ENCODE data around the gene IL13. TPM values are rescaled to one million over a fixed set of nuclear protein-coding genes. Genes with fewer than 3 reads are reported as not detected.

Gene IL13
- total and polyA plus RNA-seq, 10 of the 15 experiments (the other 5 are each of a cell fraction or from before 2014, with no cell fraction given), result 0.06 to 0.40 (median 0.11) TPM; not detected in 6

GRCh38 chr5:132677682-132678400, 19.9 kb downstream of the IL13 start:
- SMC1A ChIA-PET (ENCODE audit: uncharacterized antibody, unreplicated experiment), result interaction anchor here (1.2 to 11.4 kb wide), 4 partner anchors 10 to 59 kb away, joined by 3 to 156 read pairs (median 69); partner anchors contain the start of genes IL13 and KIF3A
- no peak overlapping the region for H3K4me2 ChIP-seq (ENCODE audit: control insufficient read depth, insufficient read depth)
- no peak overlapping the region for H3K9ac ChIP-seq (ENCODE audit: control insufficient read depth, insufficient read depth, low read length)
- no peak for DNase-seq (ENCODE audit: low read depth, low spot score)
- ATAC-seq, result no peak
- H2AFZ ChIP-seq (ENCODE audit: control insufficient read depth, low read depth, low read length), result no peak overlapping the region
- no peak overlapping the region for H3K4me3 ChIP-seq
- no TSS peak for BruUV-seq (replicated peaks)
- H3K79me2 ChIP-seq (ENCODE audit: control insufficient read depth, insufficient read depth, low read length), result no peaks in the 10 kb centered on the region
- intact Hi-C loops (cut with micrococcal nuclease; ENCODE audit: unreplicated experiment), result no loop called here
- CTCF ChIA-PET, result interaction anchor here (0.6 to 2.6 kb wide), 5 partner anchors 10 to 151 kb away, joined by 3 to 7 read pairs (median 4); no protein-coding TSS in a partner anchor
- peaks cover 33% of the 10 kb centered on the region for H3K4me1 ChIP-seq (ENCODE audit: control insufficient read depth, insufficient read depth, low read length)
- no peaks in the 10 kb centered on the region for H3K27me3 ChIP-seq (replicated peaks in 1 of 2; ENCODE audit: control insufficient read depth in 2 of 2, insufficient read depth in 2 of 2, low read length in 1 of 2)
- H4K20me1 ChIP-seq (ENCODE audit: control insufficient read depth, insufficient read depth), result no peaks in the 10 kb centered on the region
- no peak for FAIRE-seq
- WGBS (ENCODE audit: insufficient coverage, insufficient replicate concordance, low lambda C conversion rate, missing lambda C conversion rate), result 89% methylated on average over 15 of the region's 15 CpGs
- H3K9me3 ChIP-seq (replicated peaks; ENCODE audit: control insufficient read depth, insufficient read depth, low read length), result no peaks in the 10 kb centered on the region
- POLR2A ChIA-PET, result interaction anchor here (1.4 to 11.2 kb wide), 3 partner anchors 8 to 15 kb away, joined by 3 to 118 read pairs (median 79); partner anchors contain the start of gene IL13
- no peaks in the 10 kb centered on the region for H3K36me3 ChIP-seq (ENCODE audit: control insufficient read depth in 2 of 2, insufficient read depth in 2 of 2, low read length in 1 of 2)
- in situ Hi-C loops (cut with MboI), result no loop called here
- RAD21 ChIA-PET (ENCODE audit: unreplicated experiment), result interaction anchor here (1.0 to 7.7 kb wide), 3 partner anchors 11 to 152 kb away, joined by 3 to 148 read pairs (median 4); no protein-coding TSS in a partner anchor
- H3K27ac ChIP-seq (ENCODE audit: control insufficient read depth, insufficient read depth), result no peak overlapping the region
- no peak for TF ChIP-seq RAD21 (IDR thresholded peaks at IDR 0.05; ENCODE audit: insufficient read depth, low read depth, low read length)
- TF ChIP-seq, protein P1, sequence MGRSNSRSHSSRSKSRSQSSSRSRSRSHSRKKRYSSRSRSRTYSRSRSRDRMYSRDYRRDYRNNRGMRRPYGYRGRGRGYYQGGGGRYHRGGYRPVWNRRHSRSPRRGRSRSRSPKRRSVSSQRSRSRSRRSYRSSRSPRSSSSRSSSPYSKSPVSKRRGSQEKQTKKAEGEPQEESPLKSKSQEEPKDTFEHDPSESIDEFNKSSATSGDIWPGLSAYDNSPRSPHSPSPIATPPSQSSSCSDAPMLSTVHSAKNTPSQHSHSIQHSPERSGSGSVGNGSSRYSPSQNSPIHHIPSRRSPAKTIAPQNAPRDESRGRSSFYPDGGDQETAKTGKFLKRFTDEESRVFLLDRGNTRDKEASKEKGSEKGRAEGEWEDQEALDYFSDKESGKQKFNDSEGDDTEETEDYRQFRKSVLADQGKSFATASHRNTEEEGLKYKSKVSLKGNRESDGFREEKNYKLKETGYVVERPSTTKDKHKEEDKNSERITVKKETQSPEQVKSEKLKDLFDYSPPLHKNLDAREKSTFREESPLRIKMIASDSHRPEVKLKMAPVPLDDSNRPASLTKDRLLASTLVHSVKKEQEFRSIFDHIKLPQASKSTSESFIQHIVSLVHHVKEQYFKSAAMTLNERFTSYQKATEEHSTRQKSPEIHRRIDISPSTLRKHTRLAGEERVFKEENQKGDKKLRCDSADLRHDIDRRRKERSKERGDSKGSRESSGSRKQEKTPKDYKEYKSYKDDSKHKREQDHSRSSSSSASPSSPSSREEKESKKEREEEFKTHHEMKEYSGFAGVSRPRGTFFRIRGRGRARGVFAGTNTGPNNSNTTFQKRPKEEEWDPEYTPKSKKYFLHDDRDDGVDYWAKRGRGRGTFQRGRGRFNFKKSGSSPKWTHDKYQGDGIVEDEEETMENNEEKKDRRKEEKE (IDR thresholded peaks at IDR 0.05), result no peak
- no peak for TF ChIP-seq ZNF274 (IDR thresholded peaks at IDR 0.05; ENCODE audit: insufficient read depth, insufficient read length)
- no peak for TF ChIP-seq SMAD1 (IDR thresholded peaks at IDR 0.05; ENCODE audit: low read depth, partially characterized antibody)
- no peak for TF ChIP-seq NFYB (IDR thresholded peaks at IDR 0.05; ENCODE audit: insufficient read depth, low read depth, low read length)
- no peak for TF ChIP-seq ZBTB33 (IDR thresholded peaks at IDR 0.05)
- TF ChIP-seq MYC (IDR thresholded peaks at IDR 0.05; ENCODE audit: insufficient read depth, insufficient read length, insufficient replicate concordance, low read length, severe bottlenecking), result no peak
- TF ChIP-seq IKZF2 (IDR thresholded peaks at IDR 0.05), result no peak
- no peak for TF ChIP-seq NFXL1 (IDR thresholded peaks at IDR 0.05; ENCODE audit: borderline replicate concordance)
- no peak for TF ChIP-seq POU2F2 (IDR thresholded peaks at IDR 0.05; ENCODE audit: borderline replicate concordance, low read depth, low read length)
- TF ChIP-seq SRF (IDR thresholded peaks at IDR 0.05; ENCODE audit: low read depth in 2 of 2, low read length in 2 of 2), result no peak
- TF ChIP-seq, protein P2, sequence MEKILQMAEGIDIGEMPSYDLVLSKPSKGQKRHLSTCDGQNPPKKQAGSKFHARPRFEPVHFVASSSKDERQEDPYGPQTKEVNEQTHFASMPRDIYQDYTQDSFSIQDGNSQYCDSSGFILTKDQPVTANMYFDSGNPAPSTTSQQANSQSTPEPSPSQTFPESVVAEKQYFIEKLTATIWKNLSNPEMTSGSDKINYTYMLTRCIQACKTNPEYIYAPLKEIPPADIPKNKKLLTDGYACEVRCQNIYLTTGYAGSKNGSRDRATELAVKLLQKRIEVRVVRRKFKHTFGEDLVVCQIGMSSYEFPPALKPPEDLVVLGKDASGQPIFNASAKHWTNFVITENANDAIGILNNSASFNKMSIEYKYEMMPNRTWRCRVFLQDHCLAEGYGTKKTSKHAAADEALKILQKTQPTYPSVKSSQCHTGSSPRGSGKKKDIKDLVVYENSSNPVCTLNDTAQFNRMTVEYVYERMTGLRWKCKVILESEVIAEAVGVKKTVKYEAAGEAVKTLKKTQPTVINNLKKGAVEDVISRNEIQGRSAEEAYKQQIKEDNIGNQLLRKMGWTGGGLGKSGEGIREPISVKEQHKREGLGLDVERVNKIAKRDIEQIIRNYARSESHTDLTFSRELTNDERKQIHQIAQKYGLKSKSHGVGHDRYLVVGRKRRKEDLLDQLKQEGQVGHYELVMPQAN (conservative IDR thresholded peaks at IDR 0.05), result no peak

Data from GM12878 (cell line).